ENCODE data around the gene GMPR. TPM values are rescaled to one million over a fixed set of nuclear protein-coding genes. Genes with fewer than 3 reads are reported as not detected.

Gene GMPR
- total RNA-seq, 1 experiment from 2014 or later: 24.0 TPM

DNA sequence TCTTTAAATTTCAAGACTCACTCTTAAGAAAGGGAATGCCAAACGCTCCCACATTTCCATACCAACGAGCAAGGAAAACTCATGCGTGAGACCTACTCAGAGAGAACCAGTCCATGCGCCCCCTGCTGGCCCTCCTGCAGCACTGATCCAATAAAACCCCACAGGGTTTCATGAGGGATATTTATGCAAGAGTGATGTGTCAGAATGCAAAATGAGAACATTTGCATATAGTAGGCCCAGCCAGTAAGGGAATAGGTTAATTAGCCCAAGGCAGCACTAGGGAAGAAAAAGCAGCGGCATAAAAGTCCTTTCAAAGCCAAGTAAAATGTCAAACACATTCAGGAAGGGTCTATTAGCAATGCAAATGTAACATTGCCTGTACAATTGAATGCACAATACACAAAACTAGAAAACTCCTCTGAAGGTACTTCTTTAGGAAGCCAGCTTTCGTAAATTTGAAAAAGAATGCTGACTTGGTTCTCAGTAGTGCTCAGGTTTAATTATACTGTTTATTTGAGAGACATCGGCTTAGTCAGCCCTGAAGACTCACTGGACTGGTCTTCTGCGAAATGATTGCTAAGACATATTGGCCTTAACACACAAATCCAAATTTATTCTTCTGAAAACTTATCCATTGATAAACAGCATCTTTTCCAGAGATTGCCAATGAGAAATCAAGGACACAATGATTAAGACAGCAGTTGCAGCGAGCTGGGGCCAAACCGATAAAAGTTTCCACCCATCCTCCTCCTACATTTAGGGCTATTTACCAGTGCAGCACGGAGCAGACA, 93.2 kb downstream of the GMPR start (continued):
- TF ChIP-seq REST (IDR thresholded peaks at IDR 0.05; ENCODE audit: low read depth): no peak
- TF ChIP-seq FOSL1 (IDR thresholded peaks at IDR 0.05; ENCODE audit: low read depth): no peak

DNA sequence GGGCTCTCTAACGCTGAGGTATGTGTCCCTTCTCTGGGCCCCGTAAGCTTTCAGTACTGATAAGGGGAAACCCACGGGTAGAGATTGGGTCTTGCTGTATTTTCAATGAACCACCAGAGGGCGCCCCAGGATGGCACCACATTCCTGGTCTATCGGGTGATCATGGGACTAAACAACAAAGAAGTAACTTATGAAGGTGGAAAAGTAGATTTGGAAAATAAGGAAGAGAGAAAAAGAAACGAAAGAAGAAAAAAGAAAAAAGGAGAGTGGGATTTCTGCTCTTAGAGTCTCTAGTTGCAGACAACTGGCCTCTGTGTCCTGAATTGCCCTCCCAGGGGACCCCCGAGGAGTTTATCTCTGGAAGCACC, 93.8 kb downstream of the GMPR start:
- Histone ChIP-seq H3K4me1 (ENCODE audit: control insufficient read depth in 1 of 2, insufficient read depth in 2 of 2, low read length in 2 of 2) (peaks cover 6 to 35% of the 10 kb centered on the region in 2 experiments; a peak in 3 of 4 replicates), H3K9me2 (ENCODE audit: insufficient read depth) (no peaks in the 10 kb centered on the region), H3K36me3 (ENCODE audit: control insufficient read depth in 1 of 2, insufficient read depth in 2 of 2, low read length in 2 of 2) (no peaks in the 10 kb centered on the region), H3K4me3 (replicated peaks in 1 of 2; ENCODE audit: low read depth in 1 of 2, low read length in 2 of 2) (no peak overlapping the region), H3K79me2 (ENCODE audit: insufficient read depth, low read length) (no peaks in the 10 kb centered on the region), H3K9ac (ENCODE audit: low read length) (no peak overlapping the region), H3K27me3 (ENCODE audit: insufficient read depth, low read length) (no peaks in the 10 kb centered on the region), H4K20me1 (ENCODE audit: insufficient read depth) (no peaks in the 10 kb centered on the region), H2AFZ (ENCODE audit: low read depth, low read length, poor library complexity, severe bottlenecking) (no peak overlapping the region), H3K27ac (ENCODE audit: low read depth, low read length) (no peak overlapping the region), H3K4me2 (ENCODE audit: low read length) (peak overlapping the region; percentile 53), H3K9me3 (ENCODE audit: control insufficient read depth in 1 of 2, insufficient read depth in 1 of 2, low read depth in 1 of 2, low read length in 2 of 2) (no peaks in the 10 kb centered on the region)
- TF ChIP-seq RAD21 (IDR thresholded peaks at IDR 0.05; ENCODE audit: low read depth) (peak; percentile 95), CTCF (IDR thresholded peaks at IDR 0.05 in 2 of 3, conservative IDR thresholded peaks at IDR 0.05 in 1 of 3; ENCODE audit: borderline replicate concordance in 1 of 3, insufficient read depth in 1 of 3, low read depth in 2 of 3, low read length in 2 of 3) (peak; percentile 85 to 95 (median 92)), POLR2A (IDR thresholded peaks at IDR 0.05; ENCODE audit: borderline replicate concordance, extremely low read depth, insufficient read depth, insufficient read length) (no peak)
- intact Hi-C loops (cut with micrococcal nuclease): loop anchor here (1.0 to 5.0 kb wide), 6 partner anchors 77 to 761 kb away; no protein-coding TSS in a partner anchor
- ATAC-seq (peak; percentile 87), DNase-seq (ENCODE audit: low read depth, low spot score) (no peak)
- CTCF ChIA-PET: interaction anchor here (0.8 to 2.7 kb wide), 12 partner anchors 8 to 632 kb away, joined by 3 to 10 read pairs (median 4); no protein-coding TSS in a partner anchor
- POLR2A ChIA-PET: no interaction called here
- no TSS peak for BruUV-seq (replicated peaks)
- RAD21 ChIA-PET (ENCODE audit: low non-redundant PET in 1 of 2, low total read pairs in 2 of 2, uncharacterized antibody in 2 of 2, unreplicated experiment in 2 of 2): no interaction called here
